Hematopoietic multipotent progenitor cell (in vitro differentiated cells): ENCODE measurements around the gene GRIK4. TPM values are rescaled to one million over a fixed set of nuclear protein-coding genes. Genes with fewer than 3 reads are reported as not detected.

Source experiments
- DNase-seq, 3 donors: peaks; one replicate each; pipeline ENCODE4 v3.0.0-alpha.2; 2011 to 2015; ENCODE audit warnings: low read depth in 2 of 3, low spot score in 2 of 3
- total RNA-seq: library from RNA; depleted of rRNA; stranded (reverse); fragments of >200 nt; gene quantifications from one replicate; pipeline ENCODE4 v1.2.3, GENCODE V29; 2012

The GRIK4 gene
- total RNA-seq, 1 donor, result not detected

DNA sequence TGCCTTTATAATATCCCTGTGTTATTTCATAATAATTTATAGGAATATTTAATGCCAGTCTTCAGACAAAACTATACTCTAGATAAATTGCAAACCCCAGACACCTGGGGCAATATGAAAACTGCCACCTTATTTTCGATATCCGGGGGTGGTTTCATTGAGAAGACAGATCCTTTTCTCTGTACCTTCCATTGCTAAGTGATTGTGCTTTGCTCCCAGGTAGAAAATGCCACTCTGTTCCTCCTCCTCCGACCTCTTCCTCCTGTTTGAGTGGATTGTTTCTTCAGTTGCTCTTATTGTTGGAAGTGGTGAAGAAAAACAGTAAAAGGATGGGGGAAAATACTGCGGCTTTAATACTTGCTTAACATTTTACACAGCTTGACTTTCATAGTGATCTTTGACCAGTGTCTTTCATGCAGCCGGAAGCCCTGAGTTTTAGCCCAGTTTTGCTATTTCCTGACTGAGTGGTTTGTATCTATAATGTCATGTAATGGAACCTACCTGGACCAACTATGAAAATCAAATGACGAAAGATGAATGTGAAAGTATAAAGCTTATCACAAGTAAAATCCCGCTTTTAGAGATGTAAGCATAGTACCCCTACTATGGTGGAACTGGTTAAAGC is 5.6 kb upstream of the GRIK4 start:
- DNase-seq, result no peak

DNA sequence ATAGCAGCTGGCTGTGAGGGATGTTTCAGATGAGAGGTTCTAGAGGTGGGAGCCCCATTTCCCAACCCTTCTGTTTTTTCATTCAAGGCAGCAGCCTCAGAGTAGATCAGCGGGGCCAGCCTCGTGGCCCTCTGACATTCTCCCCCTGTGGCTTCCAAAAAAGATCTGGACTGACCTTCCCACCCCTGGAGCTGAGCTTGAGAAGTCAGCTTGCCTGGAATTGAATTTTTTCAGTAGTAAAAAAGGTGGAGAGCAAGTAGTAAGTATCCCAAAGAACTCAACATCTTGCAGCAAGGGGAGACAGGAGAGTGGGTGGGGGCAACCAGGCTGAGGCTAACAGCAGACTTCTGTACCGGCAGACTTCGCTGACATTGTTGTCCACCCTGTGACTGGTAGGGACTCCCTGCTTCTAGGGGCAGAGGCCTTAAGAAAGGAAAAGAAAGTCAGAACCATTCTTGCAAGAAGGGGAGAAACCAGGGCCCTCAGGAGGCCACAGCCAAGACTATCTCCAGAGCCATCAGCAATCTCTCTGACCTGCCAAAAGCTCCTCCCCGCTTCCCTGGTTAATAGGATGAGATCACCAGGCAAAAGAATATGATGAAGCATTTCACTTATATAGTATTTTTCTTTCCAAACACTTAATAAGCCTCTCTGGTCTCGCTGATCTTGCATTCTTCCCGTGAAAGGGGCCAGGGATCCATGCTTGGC is 2.0 kb upstream of the GRIK4 start:
- no peak for DNase-seq

DNA sequence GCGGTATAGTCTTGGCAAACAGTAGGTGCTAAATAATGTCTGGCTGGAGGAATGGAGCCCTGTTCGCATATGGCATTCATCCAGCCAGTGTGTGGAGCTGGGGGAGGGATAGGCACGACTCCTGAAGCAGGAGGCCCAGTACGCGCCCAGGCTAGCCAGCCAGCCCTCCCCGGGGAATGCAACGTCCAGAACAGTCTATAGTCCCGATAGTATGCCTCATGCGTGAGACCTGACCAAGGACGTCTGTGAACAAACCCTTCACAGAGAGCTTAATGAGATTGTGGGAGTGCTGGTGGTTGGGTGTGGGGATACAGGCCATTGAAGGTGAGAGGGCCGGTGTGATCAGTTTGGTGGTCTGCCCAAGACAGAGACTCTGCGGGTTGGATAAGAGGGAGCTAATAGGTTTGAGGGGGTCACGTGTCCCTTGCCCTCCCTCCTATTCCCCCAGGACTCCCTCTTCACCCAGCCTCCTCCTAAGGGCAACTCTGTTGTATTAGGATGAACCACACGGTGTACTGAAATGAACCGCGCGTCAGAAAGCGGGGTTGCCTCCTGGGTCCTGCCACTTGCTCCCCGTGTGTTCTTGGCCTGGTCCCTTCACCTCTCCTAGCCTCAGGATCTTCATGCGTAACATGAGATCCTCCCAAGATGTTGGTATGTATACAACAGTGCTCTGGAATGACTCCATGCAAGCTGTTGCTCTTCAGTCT is 987 bp upstream of the GRIK4 start:
- no peak for DNase-seq

DNA sequence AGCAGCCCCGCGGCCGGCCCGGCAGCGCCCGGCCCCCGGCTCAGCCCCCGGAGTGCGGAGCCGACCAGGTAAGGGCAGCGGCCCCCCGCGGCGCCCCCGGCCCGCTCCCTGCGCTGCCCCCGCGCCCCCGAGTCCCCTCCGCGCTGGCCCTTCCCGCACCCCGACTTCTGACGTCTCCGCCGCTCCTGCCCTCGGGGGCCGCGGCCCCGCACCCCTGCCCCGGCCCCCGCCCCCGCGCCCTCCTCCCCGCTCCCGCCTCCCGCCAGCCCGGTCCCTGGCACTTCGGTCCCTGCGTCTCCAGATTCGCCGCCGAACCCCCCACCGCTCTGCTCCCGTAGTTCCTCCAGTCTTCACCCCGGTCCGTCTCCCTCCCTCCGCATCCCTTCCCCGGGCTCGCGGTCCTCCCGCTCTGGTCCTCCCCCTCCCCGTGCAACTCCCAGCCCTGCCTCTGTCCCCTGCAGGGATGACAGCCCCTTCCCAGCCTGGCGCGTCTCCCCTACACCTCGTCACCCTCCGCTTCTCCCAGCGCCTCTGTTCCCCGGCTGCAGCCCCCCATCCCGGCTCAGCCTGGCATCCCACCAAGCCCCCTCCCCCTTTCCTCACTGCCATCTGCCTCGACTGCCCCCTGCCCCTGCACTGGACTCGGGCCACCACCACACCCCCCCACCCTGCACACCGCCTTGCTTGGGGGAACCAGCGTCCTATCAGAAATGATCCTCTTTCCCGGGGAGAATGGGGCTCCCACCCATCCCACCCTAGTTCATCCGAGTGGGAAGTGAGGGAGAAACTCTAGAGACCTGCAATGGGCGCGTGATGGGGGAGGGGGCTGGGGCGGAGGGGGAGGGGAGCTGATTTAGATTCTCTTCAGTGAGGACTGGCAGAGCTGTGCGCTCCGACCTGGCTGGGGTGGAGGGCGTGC is 531 bp downstream of the GRIK4 start:
- DNase-seq, result no peak

DNA sequence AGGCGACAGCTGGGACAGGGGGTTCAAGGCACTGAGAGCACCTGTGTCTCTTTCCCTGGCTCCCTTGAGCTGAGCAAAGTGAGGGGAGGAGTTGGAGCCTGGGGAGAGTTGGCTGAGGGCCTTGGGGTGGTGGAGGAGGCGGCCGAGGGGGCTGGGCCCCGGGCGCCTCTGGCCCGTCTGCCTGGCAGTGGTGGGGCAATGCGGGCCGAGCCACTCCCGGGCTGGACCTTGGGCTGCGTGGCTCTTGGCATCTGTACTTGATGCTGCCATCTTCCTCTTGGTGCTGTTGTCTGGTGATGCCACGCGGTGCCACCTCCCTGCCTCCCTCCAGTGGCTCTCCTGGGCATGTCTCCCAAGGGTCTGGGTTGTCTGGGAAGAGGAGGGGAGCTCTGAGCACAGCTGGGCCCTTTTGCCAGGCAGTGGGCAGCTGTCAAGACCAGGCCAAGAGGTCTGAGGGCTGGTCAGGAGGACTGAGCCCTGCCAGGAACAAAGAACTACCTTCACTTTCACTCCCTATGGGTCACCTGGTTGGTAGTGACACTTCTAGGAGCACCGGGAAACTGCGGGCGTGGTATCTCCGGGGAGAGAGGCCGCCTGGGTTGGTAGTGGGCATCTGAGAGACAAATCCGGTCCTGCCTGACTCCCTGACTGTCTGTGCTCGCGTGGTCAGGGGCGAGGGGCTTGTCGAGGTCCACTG is 1.3 kb downstream of the GRIK4 start:
- peak in 1 of 3 donors; percentile 18 for DNase-seq

DNA sequence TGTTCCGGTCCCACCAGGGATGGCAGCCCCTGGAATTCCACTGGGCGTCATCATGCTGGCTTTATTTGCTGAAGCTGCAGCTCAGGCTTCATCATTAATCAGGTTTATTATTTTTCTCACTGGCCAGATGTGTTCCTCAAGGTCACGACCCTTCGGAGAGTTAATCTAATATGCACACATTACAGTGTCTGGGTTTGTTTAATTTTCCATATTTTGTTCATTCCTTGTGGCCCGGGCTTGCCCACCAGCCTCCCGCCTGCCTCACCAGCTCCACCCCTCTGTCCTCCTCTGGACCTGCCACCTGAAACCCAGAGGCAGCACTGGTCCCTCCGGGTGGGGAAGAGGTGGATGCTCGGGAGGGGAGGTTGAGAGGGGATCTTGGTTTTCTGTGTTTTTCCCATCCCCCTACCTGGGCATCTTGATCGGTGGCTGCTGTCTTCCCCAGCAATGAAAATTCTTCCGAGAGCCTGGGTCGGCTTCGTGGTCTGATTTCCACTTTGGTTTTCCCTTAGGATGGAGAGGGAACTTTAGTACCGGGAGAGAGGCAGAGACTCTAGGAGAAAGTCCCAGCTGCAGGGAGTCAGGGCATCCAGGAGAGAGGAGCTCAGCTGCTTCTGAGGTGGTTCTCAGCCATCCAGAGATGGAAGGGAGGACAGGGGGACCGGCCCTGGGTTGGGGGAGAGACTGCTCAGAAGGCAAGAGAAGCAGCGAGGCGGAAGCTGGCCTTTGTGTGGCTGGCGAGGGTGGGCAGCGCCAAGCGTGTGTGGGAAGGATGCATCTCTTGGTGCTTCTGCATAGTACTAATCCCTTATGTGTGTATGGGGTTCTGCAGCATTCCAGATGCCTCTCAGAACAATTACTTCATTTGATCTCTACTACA is 2.1 kb downstream of the GRIK4 start:
- DNase-seq, result no peak

DNA sequence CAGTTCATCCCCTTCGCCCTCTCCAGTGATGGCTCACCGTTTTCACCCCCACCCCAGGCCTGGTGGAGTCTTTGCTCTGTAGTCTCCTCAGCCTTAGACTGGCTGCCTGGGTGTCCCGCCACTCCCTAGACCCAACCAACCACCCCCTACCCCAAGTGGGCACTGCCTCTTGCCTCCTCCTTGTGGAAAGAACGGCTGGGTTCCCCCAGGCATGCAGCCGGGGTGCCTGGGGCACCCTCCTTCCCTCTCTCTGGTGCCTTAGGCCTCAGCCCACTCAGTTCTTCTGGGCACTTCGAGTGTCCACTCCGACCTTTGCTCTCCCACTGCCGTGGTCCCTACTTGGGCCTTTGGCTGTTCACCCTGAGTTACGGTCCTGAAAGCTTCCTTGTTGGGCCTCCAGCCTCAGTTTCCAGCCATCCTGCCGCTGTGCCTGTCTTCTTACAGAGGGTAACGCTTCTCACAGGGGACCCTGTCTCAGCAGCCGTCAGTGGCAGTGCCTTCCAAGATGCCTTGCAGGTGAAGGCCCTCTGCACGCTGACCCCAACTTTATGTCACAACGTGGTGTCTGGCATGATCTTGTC is 3.1 kb downstream of the GRIK4 start:
- no peak for DNase-seq

DNA sequence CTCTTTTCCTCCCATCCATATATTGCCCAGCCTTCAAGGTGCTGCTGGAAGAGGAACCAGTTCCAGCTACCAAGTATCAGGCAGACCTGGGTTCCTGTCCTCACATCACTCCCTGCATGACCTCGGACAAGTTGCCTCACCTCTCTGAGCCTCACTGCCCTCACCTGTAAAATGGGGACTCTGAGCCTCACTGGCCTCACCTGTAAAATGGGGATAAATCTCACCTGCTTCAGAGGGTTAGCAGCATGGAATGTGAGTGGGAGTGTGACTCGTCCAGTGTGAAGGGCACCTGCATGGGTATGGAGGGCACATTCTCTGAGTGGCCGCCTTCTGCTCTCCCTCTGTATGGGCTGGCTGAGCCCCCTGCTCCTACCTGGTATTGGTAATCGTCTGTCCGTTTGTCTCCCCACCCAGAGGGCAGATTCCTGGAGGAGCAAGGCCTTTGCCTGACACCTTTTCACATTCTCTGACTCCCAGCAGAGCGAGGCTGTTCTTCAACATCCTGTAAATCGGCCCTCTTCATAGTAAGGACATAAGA is 3.7 kb downstream of the GRIK4 start:
- DNase-seq, result no peak

DNA sequence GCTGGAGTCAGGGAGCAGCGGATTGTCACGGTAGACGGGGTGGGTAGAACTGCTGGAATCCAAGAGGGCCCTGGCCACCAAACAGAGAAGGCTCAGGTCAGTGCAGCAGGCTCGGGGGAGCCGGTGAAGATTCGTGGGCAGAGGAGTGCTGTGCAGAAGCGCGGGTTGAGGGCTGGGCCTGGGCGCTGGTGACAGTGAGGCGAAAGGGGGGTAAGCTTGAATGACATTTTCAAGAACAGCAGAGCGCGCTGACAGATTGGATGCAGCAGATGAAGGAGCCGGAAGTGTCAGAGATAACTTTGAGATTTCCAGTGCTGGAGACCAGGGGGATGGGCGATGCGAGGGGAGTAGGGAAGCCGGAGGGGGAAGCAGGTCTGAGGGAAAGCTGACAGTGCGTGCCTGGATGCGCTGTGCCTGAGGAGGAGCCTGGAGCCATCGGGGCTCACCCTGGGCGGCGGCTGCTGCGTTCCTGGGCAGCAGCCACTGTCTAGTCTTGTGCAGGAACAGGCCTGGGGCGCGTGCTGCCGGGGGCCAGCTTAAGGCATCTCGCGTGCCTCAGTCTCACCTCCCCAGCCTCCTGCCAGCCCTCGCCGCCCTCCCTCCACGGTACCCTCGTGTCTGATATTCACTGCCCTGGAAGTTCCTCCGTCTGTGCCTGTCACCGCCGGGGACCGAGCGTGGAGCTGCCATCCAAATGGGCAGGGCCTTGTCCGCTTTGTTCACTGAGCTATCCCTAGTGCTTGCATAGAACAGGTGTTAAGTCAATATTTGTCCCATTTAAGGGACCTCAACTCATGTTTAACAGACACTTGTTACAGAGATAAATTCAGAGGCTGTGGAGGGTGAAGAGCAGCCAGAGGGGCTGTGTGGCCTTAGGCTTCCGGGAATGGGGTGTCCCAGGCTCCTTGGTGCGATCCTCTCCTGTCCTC is 5.2 kb downstream of the GRIK4 start:
- no peak for DNase-seq

DNA sequence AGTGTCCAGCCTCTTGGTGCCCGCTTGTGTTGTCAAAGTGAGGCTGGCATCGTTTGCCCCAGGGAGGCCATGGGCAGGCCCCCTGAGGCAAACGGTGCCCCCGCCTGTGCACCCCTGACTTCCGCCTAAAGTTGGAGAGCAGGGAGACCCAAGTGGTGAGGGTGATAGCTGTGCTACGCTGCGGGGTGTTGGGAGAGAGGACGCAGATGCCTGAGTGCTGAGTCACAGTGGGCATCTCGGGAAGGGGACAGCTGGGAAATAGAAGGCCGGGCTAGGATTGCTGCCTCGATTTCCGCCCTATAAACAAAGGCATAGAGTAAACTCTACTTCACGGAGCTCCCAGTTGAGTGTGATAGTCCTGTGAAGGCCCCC is 5.8 kb downstream of the GRIK4 start:
- DNase-seq, result no peak

DNA sequence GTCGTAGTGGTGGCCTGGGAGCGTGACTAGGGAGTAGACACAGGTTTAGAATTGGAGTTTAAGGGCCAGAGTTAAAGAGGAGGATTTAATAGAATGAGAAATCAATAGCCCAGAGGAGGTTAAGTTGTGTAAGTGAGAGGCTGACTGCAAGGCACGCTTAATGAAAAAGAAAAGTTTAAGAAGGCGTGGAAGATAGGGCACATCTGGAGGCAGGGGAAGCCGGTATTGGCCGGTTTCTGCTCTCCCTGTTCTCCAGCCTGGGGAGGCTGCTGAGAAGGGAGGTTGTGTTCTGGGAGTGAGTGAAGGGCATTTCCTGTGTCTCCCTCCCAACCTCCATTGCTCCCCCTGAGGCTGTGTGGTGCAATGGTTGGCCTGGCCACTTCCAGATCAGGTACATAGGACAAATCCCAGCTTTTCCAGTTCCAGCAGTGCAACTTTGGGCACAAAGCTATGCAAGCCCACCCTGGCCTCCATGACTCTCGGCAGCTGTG is 6.3 kb downstream of the GRIK4 start:
- no peak for DNase-seq

DNA sequence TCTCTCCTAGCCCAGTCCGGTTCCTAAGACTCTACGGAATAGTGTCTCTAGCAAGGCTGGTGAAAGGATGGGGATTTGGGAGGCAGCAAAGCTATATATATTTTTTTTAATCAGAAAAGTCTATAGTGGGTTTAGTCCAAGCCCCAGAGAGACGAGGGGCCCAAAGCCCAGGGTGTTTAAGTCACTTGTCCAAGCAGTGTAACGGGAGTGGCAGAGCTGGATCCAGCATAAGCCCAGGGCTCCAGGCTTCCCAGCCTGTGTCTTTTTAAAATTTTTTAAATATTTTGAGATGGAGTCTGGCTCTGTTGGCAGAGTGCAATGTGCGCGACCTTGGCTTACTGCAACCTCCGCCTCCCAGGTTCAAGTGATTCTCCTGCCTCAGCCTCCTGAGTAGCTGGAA is 6.8 kb downstream of the GRIK4 start:
- DNase-seq, result no peak

DNA sequence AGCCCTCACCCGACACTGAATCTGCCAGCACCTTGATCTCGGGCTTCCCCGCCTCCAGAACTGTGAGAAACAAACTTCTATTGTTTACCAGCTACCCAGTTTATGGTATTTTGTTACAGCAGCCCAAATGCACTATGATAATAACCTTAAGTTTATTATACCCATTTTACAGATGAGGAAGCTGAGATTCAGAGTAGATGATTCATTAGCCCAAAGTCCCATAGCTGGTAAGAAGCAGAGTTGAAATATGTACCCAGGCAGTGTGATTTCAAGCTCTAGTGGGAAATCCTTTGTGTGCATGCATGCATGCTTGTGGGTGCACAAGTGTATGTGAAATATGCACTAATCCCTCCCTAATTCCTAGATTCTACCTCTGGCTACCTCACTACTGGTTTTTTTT is 7.9 kb downstream of the GRIK4 start:
- no peak for DNase-seq

DNA sequence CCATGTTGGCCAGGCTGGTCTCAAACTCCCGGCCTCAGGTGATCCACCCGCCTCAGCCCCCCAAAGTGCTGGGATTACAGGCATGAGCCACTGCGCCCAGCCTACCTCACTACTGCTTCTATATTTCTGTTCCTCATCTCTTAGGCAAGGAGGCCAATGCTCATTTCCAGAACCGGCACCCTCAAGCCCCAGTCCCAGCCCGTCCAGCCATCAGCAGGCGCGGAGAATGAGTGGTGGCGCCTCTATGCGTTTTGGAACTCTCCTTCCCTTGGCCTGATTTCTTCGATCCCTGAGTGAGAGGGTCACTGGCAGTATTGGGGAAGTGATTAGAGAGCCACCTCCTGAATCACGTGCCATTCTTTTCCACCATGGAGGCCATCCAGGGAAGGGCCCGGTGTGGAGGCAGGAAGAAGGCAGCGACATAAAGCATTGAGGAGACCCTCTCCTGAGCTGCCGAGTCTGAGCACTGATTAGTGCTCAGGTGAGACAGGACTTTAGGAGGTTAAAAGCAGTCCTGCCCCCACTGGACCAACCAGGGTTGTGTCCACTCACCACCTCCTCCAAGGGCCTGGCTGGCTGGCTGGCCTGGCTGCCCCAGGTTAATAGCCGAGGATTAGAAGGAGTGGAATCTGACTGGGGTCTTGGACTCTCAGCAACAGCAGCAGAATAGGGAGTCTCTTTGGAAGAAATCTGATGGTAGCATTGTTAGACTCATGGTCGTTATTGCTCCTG is 8.7 kb downstream of the GRIK4 start:
- DNase-seq, result no peak

DNA sequence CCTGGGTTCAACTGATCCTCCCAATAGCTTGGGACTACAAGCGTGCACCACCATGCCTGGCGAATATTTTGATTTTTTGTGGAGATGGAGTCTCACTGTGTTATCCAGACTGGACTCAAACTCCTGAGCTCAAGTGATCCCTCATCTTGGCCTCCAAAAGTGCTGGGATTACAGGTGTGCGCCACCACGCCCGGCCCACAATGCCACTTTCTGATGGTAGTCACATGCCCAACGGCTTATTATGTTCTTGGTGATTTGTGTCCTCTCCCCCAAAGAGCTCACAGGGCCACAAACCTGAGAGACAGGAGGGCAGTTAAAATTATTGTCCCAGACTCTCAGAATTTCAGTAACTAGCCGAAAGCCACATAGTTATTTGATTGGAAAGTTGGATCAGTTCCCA is 9.6 kb downstream of the GRIK4 start:
- no peak for DNase-seq

DNA sequence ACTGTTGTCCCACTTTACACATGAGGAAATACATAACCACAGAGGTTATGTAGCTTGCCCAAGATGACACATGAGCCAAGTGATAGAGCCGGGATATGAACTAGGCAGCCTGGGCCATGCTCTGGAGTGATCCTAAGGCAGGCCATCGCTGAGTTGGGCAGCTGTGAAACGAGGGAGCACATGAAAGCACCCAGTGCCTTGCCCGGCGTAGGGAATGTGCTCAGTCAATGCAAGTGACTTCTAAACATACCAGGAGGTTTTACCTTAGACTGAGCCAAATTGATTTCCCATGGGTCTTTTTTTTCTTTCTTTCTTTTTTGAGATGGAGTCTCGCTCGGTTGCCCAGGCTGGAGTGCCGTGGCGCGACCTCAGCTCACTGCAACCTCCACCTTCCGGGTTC is 10.5 kb downstream of the GRIK4 start:
- no peak for DNase-seq

DNA sequence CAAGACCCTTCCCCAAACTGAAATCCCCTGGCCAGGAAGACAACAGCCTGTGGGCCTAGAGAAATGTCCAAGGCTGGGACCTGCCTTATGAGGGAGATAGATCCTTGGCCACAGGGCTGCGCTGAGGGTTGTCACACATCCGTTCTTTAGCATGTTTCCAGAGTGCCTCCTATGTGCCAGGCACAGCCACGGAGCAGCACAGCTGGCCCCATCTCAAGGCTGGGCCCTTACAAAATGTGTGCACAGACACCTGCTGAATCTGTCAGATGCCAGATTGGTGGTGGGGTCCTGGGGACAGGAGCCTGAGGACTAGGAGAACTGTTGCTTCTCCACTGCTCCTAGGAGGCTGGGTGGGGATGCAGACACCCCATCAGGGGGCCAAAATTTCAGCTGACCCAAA is 11.2 kb downstream of the GRIK4 start:
- no peak for DNase-seq
